HPDE6-E6E7 (cell line): Measurements from ENCODE around the gene CISD2.
"Not testable (repeated sequence)": the region's sequence is repeated elsewhere in the genome, so short reads cannot be mapped to it uniquely, and the experiment has no call there.

Source experiments
- DNase-seq: peaks from one replicate; pipeline ENCODE4 v3.0.0; 2011; ENCODE audit warnings: missing footprints; ENCODE audit errors: extremely low spot score

Gene CISD2, protein sequence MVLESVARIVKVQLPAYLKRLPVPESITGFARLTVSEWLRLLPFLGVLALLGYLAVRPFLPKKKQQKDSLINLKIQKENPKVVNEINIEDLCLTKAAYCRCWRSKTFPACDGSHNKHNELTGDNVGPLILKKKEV

GRCh38 chr4:102868781-102869568, at the start of gene CISD2:
TSS of gene CISD2 (plus strand) at chr4:102868992. CDS start at chr4:102869085, 93 bp downstream.
- DNase-seq: peak; percentile 83

DNA sequence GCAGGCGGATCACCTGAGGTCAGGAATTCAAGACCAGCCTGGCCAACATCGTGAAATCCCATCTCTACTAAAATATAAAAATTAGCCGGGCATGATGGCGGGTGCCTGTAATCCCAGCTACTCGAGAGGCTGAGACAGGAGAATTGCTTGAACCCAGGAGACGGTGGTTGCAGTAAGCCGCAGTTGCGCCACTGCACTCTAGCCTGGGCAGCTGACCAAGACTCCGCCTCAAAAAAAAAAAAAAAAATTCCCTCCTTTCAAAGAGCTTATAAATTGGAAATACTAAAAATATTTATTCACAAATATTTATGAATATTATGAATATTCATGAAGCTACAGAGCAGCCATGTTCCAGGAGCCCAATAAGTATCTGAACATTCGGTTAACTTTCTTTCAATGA, 49.7 kb upstream of the CISD2 start:
- DNase-seq: not testable (repeated sequence)

GRCh38 chr4:102819588-102820365, 49.0 kb upstream of the CISD2 start:
- DNase-seq: no peak

DNA sequence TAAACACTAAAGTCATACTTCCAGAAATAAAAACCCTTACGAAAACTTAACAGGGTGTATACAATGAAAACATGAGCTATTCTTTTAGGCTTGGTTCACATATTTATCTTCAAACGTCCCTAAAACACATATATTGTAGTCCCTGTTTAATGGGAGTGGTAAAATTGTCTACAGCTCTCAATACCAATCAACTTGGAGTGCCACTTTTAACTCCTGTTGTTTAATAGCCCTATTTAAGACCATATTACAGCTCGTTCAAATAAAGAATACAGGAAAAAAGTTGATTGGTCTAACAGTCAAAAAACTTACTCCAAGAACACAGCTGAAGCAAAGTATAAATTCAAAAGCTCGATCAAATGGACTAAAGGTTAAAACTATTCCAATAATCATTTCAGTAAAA, 45.3 kb upstream of the CISD2 start:
- no peak for DNase-seq

GRCh38 chr4:102823897-102824296, 44.9 kb upstream of the CISD2 start:
- DNase-seq: no peak

DNA sequence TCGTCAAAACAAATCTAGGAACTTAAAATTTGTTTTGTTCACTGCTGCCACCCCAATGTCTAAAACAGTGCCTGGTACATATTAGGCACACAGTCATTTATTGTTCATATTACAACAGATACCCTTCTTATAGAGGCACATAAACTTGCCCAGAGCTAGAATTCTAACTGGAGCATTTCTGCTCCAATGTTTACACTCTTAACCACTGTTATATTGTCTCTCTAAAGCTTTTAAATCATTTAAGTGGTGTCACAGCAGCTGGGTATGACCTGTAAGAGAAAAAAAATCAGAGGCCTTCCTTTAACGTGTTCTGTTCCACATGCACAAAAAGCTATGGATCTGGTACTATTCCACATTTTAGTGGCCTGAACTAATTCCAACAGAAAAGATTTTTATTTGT, 44.4 kb upstream of the CISD2 start:
- no peak for DNase-seq

GRCh38 chr4:102825261-102826091, 43.3 kb upstream of the CISD2 start:
- no peak for DNase-seq

GRCh38 chr4:102826105-102826889, 42.5 kb upstream of the CISD2 start:
- no peak for DNase-seq

GRCh38 chr4:102826890-102827673, 41.7 kb upstream of the CISD2 start, which contains the start of gene UBE2D3:
TSS of gene UBE2D3 (minus strand) at chr4:102827551. CDS start at chr4:102826508, 1,043 bp downstream.
- DNase-seq: peak; percentile 44

DNA sequence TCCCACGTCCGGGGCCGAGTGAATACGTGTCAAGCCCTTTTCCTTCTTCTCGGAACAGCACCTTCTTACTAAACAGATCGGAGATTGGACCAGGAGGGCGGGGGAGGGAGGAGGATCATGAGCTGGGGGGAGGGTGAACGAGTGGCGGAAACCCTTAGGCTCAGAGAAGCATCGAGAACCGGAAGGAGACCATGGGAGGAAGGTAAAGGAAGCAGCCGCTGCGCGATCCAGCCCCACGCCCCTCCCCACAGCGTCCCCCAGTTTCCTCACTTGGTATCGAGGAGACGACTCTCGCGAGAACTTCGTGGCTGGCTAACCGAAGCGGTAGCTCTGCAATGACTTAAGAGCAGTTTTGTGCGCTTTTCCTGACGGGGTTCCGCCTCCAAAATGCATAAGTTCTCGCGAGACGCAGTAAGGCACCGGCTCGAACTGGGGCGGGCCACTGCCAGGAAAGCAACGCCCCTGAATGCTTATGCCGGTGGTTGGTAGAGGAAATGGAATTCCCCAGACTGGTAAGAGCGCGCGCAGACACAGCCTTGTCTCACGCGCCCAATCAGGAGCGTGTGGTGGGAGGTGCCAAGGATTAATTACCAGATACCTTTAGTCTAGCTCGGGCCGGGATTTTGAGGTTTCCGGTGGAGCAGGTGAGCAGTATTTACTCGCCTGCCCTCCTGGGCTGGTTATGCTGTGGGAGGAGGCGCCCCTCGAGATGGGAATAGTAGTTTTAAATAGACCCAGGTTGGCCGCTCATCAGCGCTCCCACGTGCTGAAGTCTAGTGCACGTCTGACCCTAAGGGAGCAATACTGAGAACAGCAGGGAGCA, 40.9 kb upstream of the CISD2 start:
- DNase-seq: peak; percentile 73

DNA sequence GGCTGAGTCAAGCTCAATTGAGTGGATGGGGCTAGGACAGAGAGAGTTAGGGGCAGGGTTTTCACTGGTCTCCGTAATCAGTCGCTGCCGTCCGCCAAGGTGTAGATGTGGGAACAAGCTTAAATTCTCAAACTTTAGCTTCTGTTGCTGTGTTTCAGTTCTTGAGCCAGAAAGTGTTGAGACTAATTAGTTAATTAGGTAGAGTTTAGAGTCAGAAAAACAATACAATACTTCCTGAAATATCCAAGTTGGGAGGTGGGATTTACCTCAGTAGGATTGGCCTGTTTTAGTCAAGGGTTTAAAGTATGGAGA, 40.3 kb upstream of the CISD2 start:
- no peak for DNase-seq

GRCh38 chr4:102829803-102830202, 39.0 kb upstream of the CISD2 start:
- no peak for DNase-seq

- DNase-seq: no peak
Observed at GRCh38 chr4:102832105-102832504, 36.7 kb upstream of the CISD2 start.

DNA sequence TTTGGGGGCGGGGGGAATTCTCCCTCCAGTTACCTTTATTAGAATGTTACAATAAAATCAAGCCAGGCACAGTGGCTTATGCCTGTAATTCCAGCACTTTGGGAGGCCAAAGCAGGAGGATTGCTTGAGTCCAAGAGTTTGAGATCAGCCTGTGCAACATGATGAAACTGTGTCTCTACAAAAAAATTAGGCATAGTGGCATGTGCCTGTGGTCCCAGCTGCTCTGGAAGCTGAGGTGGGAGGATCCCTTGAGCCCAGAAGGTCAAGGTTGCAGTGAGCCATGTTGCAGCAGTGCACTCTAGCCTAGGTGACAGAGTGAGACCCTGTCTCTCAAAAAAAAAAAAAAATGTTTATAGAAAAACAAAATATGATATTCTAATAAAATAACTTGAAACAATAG, 36.1 kb upstream of the CISD2 start:
- DNase-seq: no peak

DNA sequence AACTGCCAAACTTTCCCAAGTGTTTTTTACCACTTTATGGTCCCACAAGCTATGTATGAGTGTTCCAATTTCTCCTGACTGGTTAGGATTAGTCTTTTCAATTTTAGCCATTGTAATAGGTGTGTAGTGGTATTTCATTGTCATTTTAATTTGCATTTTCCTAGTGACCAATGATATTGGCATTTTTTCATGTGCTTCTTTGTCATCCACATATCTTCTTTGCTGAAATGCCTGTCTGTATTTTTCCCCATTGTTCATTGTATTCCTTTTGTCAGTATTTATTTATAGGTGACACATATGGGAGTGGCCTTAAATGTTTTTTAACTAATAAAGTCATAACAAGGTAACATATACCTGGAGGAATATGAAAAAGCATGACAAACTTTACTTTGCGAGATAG, 32.2 kb upstream of the CISD2 start:
- DNase-seq: no peak

GRCh38 chr4:102842367-102842766, 26.4 kb upstream of the CISD2 start:
- DNase-seq: no peak

DNA sequence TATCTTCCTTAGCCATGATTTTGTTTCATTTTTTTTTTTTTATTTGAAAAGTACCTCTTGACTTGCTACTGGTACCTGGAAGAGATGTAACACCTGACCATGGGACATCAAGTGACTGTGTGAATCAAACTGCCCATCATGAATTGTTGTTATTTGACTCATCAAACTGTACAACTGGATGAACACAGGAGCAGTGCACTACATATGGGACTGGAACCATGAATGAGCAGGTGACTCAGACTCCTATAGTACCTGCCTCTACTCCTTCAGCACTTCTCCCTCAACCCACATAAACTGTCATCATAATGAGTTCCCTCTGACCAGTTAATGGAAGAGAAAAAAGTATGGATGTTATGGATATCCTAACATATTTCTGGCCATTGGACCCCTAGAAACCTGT, 25.5 kb upstream of the CISD2 start:
- no peak for DNase-seq

- no peak for DNase-seq
Observed at GRCh38 chr4:102843938-102844337, 24.9 kb upstream of the CISD2 start.

DNA sequence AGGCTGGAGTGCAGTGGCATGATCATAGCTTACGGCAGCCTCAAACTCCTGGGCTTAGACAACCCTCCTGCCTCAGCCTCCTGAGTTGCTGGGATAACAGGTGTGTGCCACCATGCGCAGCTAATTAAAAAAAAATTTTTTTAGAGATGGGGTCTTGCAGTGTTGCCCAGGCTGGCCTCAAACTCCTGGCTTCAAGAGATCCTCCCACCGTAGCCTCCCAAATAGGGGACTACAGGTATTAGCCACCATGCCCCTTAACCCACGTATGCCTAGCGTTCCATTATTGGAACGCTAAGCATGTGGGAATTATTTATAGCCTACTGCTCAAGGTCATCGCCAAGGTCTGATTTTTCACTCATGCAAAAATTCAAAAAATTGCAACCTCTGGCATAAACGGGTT, 21.1 kb upstream of the CISD2 start:
- DNase-seq: no peak
